Lung (tissue), 12 donors: ENCODE results near the gene GAK. TPM values are rescaled to one million over a fixed set of nuclear protein-coding genes. Genes with fewer than 3 reads are reported as not detected.

Experiments
- ATAC-seq: fragments of 200-7000 bp; cut with Tn5 transposase; one replicate; pipeline ENCODE4 v1.9.1; 2020; ENCODE audit warnings: moderate number of reproducible peaks; ENCODE audit not compliant: insufficient read depth, low FRiP score
- DNase-seq, 3 donors: peaks; one replicate each; pipeline ENCODE4 v3.0.0-alpha.2; 2013 to 2017
- H3K27ac ChIP-seq, 2 donors: one replicate each; pipeline ENCODE4 v1.5.1; 2013; ENCODE audit warnings: mild to moderate bottlenecking in 2 of 2, moderate library complexity in 2 of 2, control low read depth in 1 of 2, inconsistent platforms in 1 of 2, low read depth in 1 of 2, low read length in 1 of 2
- H3K27me3 ChIP-seq, 3 donors: one replicate each; pipeline ENCODE4 v1.5.1; 2013; ENCODE audit warnings: low read length in 2 of 3; ENCODE audit not compliant: control insufficient read depth in 3 of 3, insufficient read depth in 3 of 3
- H3K36me3 ChIP-seq, 4 donors: one replicate each; pipeline ENCODE4 v1.5.1; 2013; ENCODE audit warnings: low read length in 4 of 4, mild to moderate bottlenecking in 1 of 4, moderate library complexity in 1 of 4; ENCODE audit not compliant: control insufficient read depth in 4 of 4, insufficient read depth in 4 of 4
- H3K4me1 ChIP-seq, 5 donors: one replicate each; pipeline ENCODE4 v1.5.1; 2013; ENCODE audit warnings: low read length in 5 of 5, mild to moderate bottlenecking in 2 of 5, moderate library complexity in 1 of 5; ENCODE audit not compliant: control insufficient read depth in 5 of 5, insufficient read depth in 5 of 5
- H3K4me3 ChIP-seq: one replicate; pipeline ENCODE4 v1.5.1; 2013; ENCODE audit warnings: mild to moderate bottlenecking, control low read depth, moderate library complexity
- H3K9ac ChIP-seq, 2 donors: one replicate each; pipeline ENCODE4 v1.5.1; 2013; ENCODE audit warnings: low read length in 2 of 2, control low read depth in 1 of 2; ENCODE audit not compliant: insufficient read depth in 1 of 2
- H3K9me3 ChIP-seq, 4 donors: one replicate each; pipeline ENCODE4 v1.5.1; 2013; ENCODE audit warnings: low read length in 3 of 4, mild to moderate bottlenecking in 1 of 4, moderate library complexity in 1 of 4; ENCODE audit not compliant: control insufficient read depth in 4 of 4, insufficient read depth in 3 of 4
- CTCF ChIP-seq: IDR thresholded peaks from 2 replicates; pipeline ENCODE4 v1.5.1; 2012; ENCODE audit warnings: mild to moderate bottlenecking; ENCODE audit errors: control extremely low read depth, extremely low read depth
- WGBS, 2 donors: extraction: QIAGEN DNeasy Blood & Tissue Kit; methylation state at CpG; one replicate each; pipeline ENCODE4 v1.1.7; 2013; 5-methylcytosine and 5-hydroxymethylcytosine counted together
- polyA plus RNA-seq, 2 donors: library from polyadenylated mRNA; stranded (reverse); fragments of 200-250 nt; gene quantifications; one replicate each; pipeline ENCODE4 v1.2.1, GENCODE V29; 2013
- total RNA-seq, 2 donors: library from RNA; depleted of rRNA in 1 of 2; stranded (reverse); fragments of >200 nt in 1 of 2; gene quantifications; one replicate each; pipeline ENCODE4 v1.2.1, GENCODE V29; 2014 to 2021
- donor health status: control.
- donor health status: control.
- donor health status: Bipolar disorder and iron deficiency.
- donor health status: healthy.
- donor health status: DM: yes; HTN: yes; CAD: no.

The GAK gene
- total and polyA plus RNA-seq, 4 donors = 101 to 178 (median 137) TPM

GRCh38 chr4:974668-975067 lies 42.6 kb upstream of the GAK start:
- DNase-seq (no peak), ATAC-seq (no peak)
- Histone ChIP-seq H3K4me3 (no peak overlapping the region), H3K9ac (no peak overlapping the region), H3K4me1 (peaks cover 4 to 21% (median 6%) of the 10 kb centered on the region in 5 donors), H3K36me3 (peaks cover 0 to 1% (median 0%) of the 10 kb centered on the region in 4 donors), H3K9me3 (no peaks in the 10 kb centered on the region), H3K27ac (no peak overlapping the region), H3K27me3 (no peaks in the 10 kb centered on the region)
- no peak for TF ChIP-seq CTCF
- 95 to 96% methylated on average over 9 of the region's 9 CpGs for WGBS, 2 donors

- H3K9ac ChIP-seq = no peak within 1 kb of the TSS
- H3K4me1 ChIP-seq = peaks cover 3 to 18% (median 5%) of the 10 kb centered on the region in 5 donors
- no peak for TF ChIP-seq CTCF
- ATAC-seq (peak; percentile 98), DNase-seq (peak; percentile 80 to 89 (median 80))
- H3K27ac ChIP-seq = no peak within 1 kb of the TSS
- H3K9me3 ChIP-seq = no peaks in the 10 kb centered on the region
- 22 to 40% methylated on average over 72 to 123 of the region's 123 CpGs for WGBS, 2 donors
- peaks cover 0 to 3% (median 0%) of the 10 kb centered on the region in 3 donors for H3K27me3 ChIP-seq
- H3K4me3 ChIP-seq = peak within 1 kb of the TSS; percentile 86
- peaks cover 0 to 1% (median 0%) of the 10 kb centered on the region in 4 donors for H3K36me3 ChIP-seq
Observed at GRCh38 chr4:973431-974397, 41.6 kb upstream of the GAK start, which contains the start of gene DGKQ. Gene DGKQ, minus strand, starts transcription at chr4:973569. Its CDS starts 87 bp downstream, at chr4:973482.

- ATAC-seq (peak; percentile 10), DNase-seq (no peak)
- TF ChIP-seq CTCF = no peak
- peaks cover 0 to 1% (median 0%) of the 10 kb centered on the region in 4 donors for H3K36me3 ChIP-seq
- H3K9me3 ChIP-seq = no peaks in the 10 kb centered on the region
- H3K4me1 ChIP-seq = peaks cover 3 to 18% (median 5%) of the 10 kb centered on the region in 5 donors
- WGBS, 2 donors = 1% methylated on average over 46 to 65 of the region's 65 CpGs
- H3K4me3 ChIP-seq = peak overlapping the region; percentile 86
- H3K27ac ChIP-seq = no peak overlapping the region
- H3K27me3 ChIP-seq = peaks cover 0 to 9% (median 0%) of the 10 kb centered on the region in 3 donors
- no peak overlapping the region for H3K9ac ChIP-seq
Observed at GRCh38 chr4:972651-973424, 40.7 kb upstream of the GAK start.
